H1 (cell line): ENCODE results near the gene NTN5. TPM values are rescaled to one million over a fixed set of nuclear protein-coding genes. Genes with fewer than 3 reads are reported as not detected.
A peak's percentile ranks its signal among the peaks of the same experiment; 100 is the strongest.

Experiments used
- CTCF ChIA-PET: fragments of 300-600 bp; sonication (Branson Sonifier 250); formaldehyde crosslinking; loops from one replicate; lab custom pipeline; 2021; ENCODE audit not compliant: partially characterized antibody; lab: Charles Lee
- POLR2A ChIA-PET: fragments of 300-600 bp; sonication (Branson Sonifier 250); formaldehyde crosslinking; loops from one replicate; lab custom pipeline; 2021; ENCODE audit warnings: inconsistent platforms; ENCODE audit not compliant: partially characterized antibody; lab: Charles Lee
- DNase-seq, 2 experiments: peaks; one replicate each; pipeline versions ENCODE4 v3.0.0 to v3.0.0-alpha.2; 2010 to 2022; ENCODE audit warnings: low spot score in 2 of 2, low read depth in 1 of 2, mixed read lengths in 1 of 2
- FAIRE-seq: peaks from 2 replicates; lab custom pipeline; 2011; peaks lifted over from hg19 to GRCh38; lab: Jason Lieb, UNC
- H2AFZ ChIP-seq: 2 replicates; pipeline ENCODE4 v1.8.1; 2012; ENCODE audit warnings: low read length, inconsistent platforms
- H2AK5ac ChIP-seq: 2 replicates; pipeline ENCODE4 v1.6.1; 2013; ENCODE audit warnings: low read depth, low read length
- H2BK120ac ChIP-seq: replicated peaks from 2 replicates; pipeline ENCODE3; 2013; ENCODE audit warnings: low read depth, low read length, inconsistent platforms
- H2BK12ac ChIP-seq: 2 replicates; pipeline ENCODE4 v1.6.1; 2013; ENCODE audit warnings: low read depth, low read length
- H2BK15ac ChIP-seq: 2 replicates; pipeline ENCODE4 v1.6.1; 2013; ENCODE audit warnings: low read length
- H2BK20ac ChIP-seq: 2 replicates; pipeline ENCODE4 v1.6.1; 2013; ENCODE audit warnings: low read length
- H2BK5ac ChIP-seq: 2 replicates; pipeline ENCODE4 v1.6.1; 2013; ENCODE audit warnings: low read depth, low read length
- H3K14ac ChIP-seq: 2 replicates; pipeline ENCODE4 v1.6.1; 2013; ENCODE audit warnings: inconsistent platforms; ENCODE audit not compliant: insufficient read length
- H3K18ac ChIP-seq: 2 replicates; pipeline ENCODE4 v1.6.1; 2013; ENCODE audit warnings: low read length; ENCODE audit errors: extremely low read depth
- H3K23ac ChIP-seq: 2 replicates; pipeline ENCODE4 v1.6.1; 2013; ENCODE audit warnings: inconsistent platforms; ENCODE audit not compliant: insufficient read length
- H3K23me2 ChIP-seq: 2 replicates; pipeline ENCODE4 v1.6.1; 2013; ENCODE audit warnings: low read depth, low read length
- H3K27ac ChIP-seq: 2 replicates; pipeline ENCODE4 v1.6.1; 2011; ENCODE audit warnings: low read depth, low read length, inconsistent platforms
- H3K27me3 ChIP-seq, 4 experiments: replicated peaks in 1 of 4; 1 replicate in 1 of 4; 2 replicates in 3 of 4; pipeline versions ENCODE4 v1.6.1 to v1.8.1; 2011 to 2013; ENCODE audit warnings: low read length in 3 of 4, mild to moderate bottlenecking in 3 of 4, inconsistent platforms in 2 of 4, mixed read lengths in 2 of 4, moderate library complexity in 1 of 4; ENCODE audit not compliant: control insufficient read depth in 3 of 4, insufficient read depth in 3 of 4; ENCODE audit errors: extremely low read depth in 1 of 4
- H3K36me3 ChIP-seq, 4 experiments: 2 replicates each; pipeline versions ENCODE4 v1.6.1 to v1.8.1; 2011 to 2013; ENCODE audit warnings: mild to moderate bottlenecking in 4 of 4, low read length in 3 of 4, moderate library complexity in 2 of 4, control low read depth in 1 of 4, inconsistent platforms in 1 of 4; ENCODE audit not compliant: insufficient read depth in 4 of 4, control insufficient read depth in 2 of 4
- H3K4ac ChIP-seq: replicated peaks from 2 replicates; pipeline ENCODE3; 2013; ENCODE audit warnings: low read length, low read depth, mixed read lengths, inconsistent platforms; ENCODE audit not compliant: insufficient read length
- H3K4me1 ChIP-seq, 4 experiments: replicated peaks in 1 of 4; 1 replicate in 1 of 4; 2 replicates in 3 of 4; pipeline versions ENCODE4 v1.6.1 to v1.8.1; 2011 to 2013; ENCODE audit warnings: low read length in 3 of 4, inconsistent platforms in 2 of 4, mixed read lengths in 1 of 4; ENCODE audit not compliant: insufficient read depth in 4 of 4, control insufficient read depth in 3 of 4
- H3K4me2 ChIP-seq, 2 experiments: 2 replicates each; pipeline versions ENCODE4 v1.6.1 to v1.8.1; 2011 to 2013; ENCODE audit warnings: low read depth in 2 of 2, low read length in 2 of 2, control low read depth in 1 of 2, inconsistent platforms in 1 of 2, mild to moderate bottlenecking in 1 of 2; ENCODE audit not compliant: insufficient read depth in 1 of 2
- H3K4me3 ChIP-seq, 4 experiments: fragments of 200-600, 300-600 bp in 1 of 4; sonication (generic), shearing (Covaris generic), sonication (Bioruptor Twin) in 1 of 4; 2 replicates each; pipeline versions ENCODE4 v1.5.1 to v1.8.1; 2011 to 2016; ENCODE audit warnings: low read length in 4 of 4, low read depth in 3 of 4, control low read depth in 2 of 4, inconsistent platforms in 2 of 4, mild to moderate bottlenecking in 2 of 4, mixed read lengths in 1 of 4, moderate library complexity in 1 of 4; ENCODE audit not compliant: insufficient read depth in 2 of 4; ENCODE audit errors: extremely low read depth in 1 of 4
- H3K56ac ChIP-seq: replicated peaks from 2 replicates; pipeline ENCODE3; 2013; ENCODE audit warnings: low read depth, mild to moderate bottlenecking, mixed read lengths, low read length, inconsistent platforms; ENCODE audit not compliant: insufficient read length
- H3K79me1 ChIP-seq: 2 replicates; pipeline ENCODE4 v1.6.1; 2013; ENCODE audit warnings: low read depth, low read length, control low read depth
- H3K79me2 ChIP-seq, 2 experiments: 2 replicates each; pipeline versions ENCODE4 v1.6.1 to v1.8.1; 2012 to 2013; ENCODE audit warnings: low read length in 2 of 2, mild to moderate bottlenecking in 2 of 2, inconsistent platforms in 1 of 2; ENCODE audit not compliant: insufficient read depth in 2 of 2, control insufficient read depth in 1 of 2
- H3K9ac ChIP-seq, 4 experiments: replicated peaks in 1 of 4; 1 replicate in 1 of 4; 2 replicates in 3 of 4; pipeline versions ENCODE4 v1.6.1 to v1.8.1; 2011 to 2013; ENCODE audit warnings: low read depth in 3 of 4, low read length in 3 of 4, control low read depth in 2 of 4, mild to moderate bottlenecking in 2 of 4, moderate library complexity in 2 of 4, inconsistent platforms in 1 of 4; ENCODE audit errors: extremely low read depth in 1 of 4
- H3K9me3 ChIP-seq, 2 experiments: 2 replicates each; pipeline versions ENCODE4 v1.6.1 to v1.8.1; 2012 to 2013; ENCODE audit warnings: mild to moderate bottlenecking in 2 of 2, moderate library complexity in 2 of 2, control low read depth in 1 of 2, inconsistent platforms in 1 of 2, low read depth in 1 of 2, low read length in 1 of 2, mixed read lengths in 1 of 2; ENCODE audit not compliant: insufficient read depth in 2 of 2
- H4K20me1 ChIP-seq, 2 experiments: replicated peaks in 1 of 2; 2 replicates each; pipeline versions ENCODE3 to v1.8.1; 2011 to 2013; ENCODE audit warnings: inconsistent platforms in 2 of 2, low read length in 2 of 2, mild to moderate bottlenecking in 1 of 2; ENCODE audit not compliant: insufficient read depth in 2 of 2, control insufficient read depth in 1 of 2
- H4K5ac ChIP-seq: 2 replicates; pipeline ENCODE4 v1.6.1; 2013; ENCODE audit warnings: low read length, low read depth, mixed read lengths, inconsistent platforms; ENCODE audit not compliant: insufficient read length
- H4K8ac ChIP-seq: 2 replicates; pipeline ENCODE4 v1.8.0; 2013; ENCODE audit warnings: mild to moderate bottlenecking, moderate library complexity, low read length, inconsistent platforms; ENCODE audit not compliant: insufficient read depth; ENCODE audit errors: extremely low read depth
- H4K91ac ChIP-seq: replicated peaks from 2 replicates; pipeline ENCODE3; 2013; ENCODE audit warnings: low read length, mixed read lengths, inconsistent platforms; ENCODE audit not compliant: insufficient read length
- ASH2L ChIP-seq: fragments of 200-600, 300-600 bp; sonication (generic); IDR thresholded peaks from one replicate; pipeline ENCODE4 v1.7.1; 2017; ENCODE audit warnings: low read length
- BCL11A ChIP-seq, 2 experiments: IDR thresholded peaks; one replicate each; pipeline ENCODE4 v1.6.1; 2011; ENCODE audit warnings: low read depth in 2 of 2, low read length in 2 of 2, mild to moderate bottlenecking in 2 of 2
- NANOG ChIP-seq: IDR thresholded peaks from 2 replicates; pipeline ENCODE4 v1.6.1; 2011; ENCODE audit warnings: low read length, low read depth, mild to moderate bottlenecking, inconsistent platforms; ENCODE audit not compliant: insufficient read depth, poor library complexity, severe bottlenecking
- POLR2A ChIP-seq, 2 experiments: IDR thresholded peaks; 1 replicate in 1 of 2; 2 replicates in 1 of 2; pipeline ENCODE4 v1.6.1; 2011; ENCODE audit warnings: low read depth in 2 of 2, low read length in 2 of 2, mild to moderate bottlenecking in 2 of 2; ENCODE audit errors: control extremely low read depth in 1 of 2
- SP4 ChIP-seq: IDR thresholded peaks from 2 replicates; pipeline ENCODE4 v1.6.1; 2012; ENCODE audit warnings: low read length, inconsistent platforms
- SRF ChIP-seq: IDR thresholded peaks from 2 replicates; pipeline ENCODE4 v1.6.1; 2011; ENCODE audit warnings: mild to moderate bottlenecking, low read depth, low read length, moderate library complexity
- WGBS, 2 experiments: shearing (Covaris generic) in 1 of 2; methylation state at CpG; one replicate each; pipeline versions ENCODE4 v1.1.6 to v1.1.7; 2013 to 2015; ENCODE audit warnings: low lambda C conversion rate in 2 of 2, mixed read lengths in 2 of 2, inconsistent platforms in 1 of 2, low coverage in 1 of 2, missing lambda C conversion rate in 1 of 2; ENCODE audit not compliant: insufficient replicate concordance in 2 of 2, insufficient coverage in 1 of 2, insufficient read length in 1 of 2; ENCODE audit errors: extremely low coverage in 1 of 2, missing lambda C conversion rate in 1 of 2; 5-methylcytosine and 5-hydroxymethylcytosine counted together
- polyA plus RNA-seq, 7 experiments: library from polyadenylated mRNA; depleted of rRNA in 3 of 7; stranded (reverse) in 5 of 7; unstranded in 2 of 7; fragments of >200 nt in 5 of 7; fragments of 200-250 nt in 2 of 7; gene quantifications; 1 replicate in 5 of 7; 2 replicates in 1 of 7; 4 replicates in 1 of 7; pipeline versions ENCODE4 v1.2.1 to v1.2.3, GENCODE V29; 2011 to 2013; ENCODE audit warnings: missing spikeins in 2 of 7, mixed read lengths in 2 of 7
- total RNA-seq: library from RNA; stranded (reverse); fragmentation: NEBNext Ultra II Directional; extraction: Animal tissue kit (Norgen Biotek cat#: 25700); gene quantifications from 2 replicates; pipeline ENCODE4 v1.2.1, GENCODE V29; 2021

The NTN5 gene
- total and polyA plus RNA-seq, 2 of the 8 experiments (the other 6 are each of a cell fraction or from before 2014, with no cell fraction given), result 0.47 to 0.85 TPM

DNA sequence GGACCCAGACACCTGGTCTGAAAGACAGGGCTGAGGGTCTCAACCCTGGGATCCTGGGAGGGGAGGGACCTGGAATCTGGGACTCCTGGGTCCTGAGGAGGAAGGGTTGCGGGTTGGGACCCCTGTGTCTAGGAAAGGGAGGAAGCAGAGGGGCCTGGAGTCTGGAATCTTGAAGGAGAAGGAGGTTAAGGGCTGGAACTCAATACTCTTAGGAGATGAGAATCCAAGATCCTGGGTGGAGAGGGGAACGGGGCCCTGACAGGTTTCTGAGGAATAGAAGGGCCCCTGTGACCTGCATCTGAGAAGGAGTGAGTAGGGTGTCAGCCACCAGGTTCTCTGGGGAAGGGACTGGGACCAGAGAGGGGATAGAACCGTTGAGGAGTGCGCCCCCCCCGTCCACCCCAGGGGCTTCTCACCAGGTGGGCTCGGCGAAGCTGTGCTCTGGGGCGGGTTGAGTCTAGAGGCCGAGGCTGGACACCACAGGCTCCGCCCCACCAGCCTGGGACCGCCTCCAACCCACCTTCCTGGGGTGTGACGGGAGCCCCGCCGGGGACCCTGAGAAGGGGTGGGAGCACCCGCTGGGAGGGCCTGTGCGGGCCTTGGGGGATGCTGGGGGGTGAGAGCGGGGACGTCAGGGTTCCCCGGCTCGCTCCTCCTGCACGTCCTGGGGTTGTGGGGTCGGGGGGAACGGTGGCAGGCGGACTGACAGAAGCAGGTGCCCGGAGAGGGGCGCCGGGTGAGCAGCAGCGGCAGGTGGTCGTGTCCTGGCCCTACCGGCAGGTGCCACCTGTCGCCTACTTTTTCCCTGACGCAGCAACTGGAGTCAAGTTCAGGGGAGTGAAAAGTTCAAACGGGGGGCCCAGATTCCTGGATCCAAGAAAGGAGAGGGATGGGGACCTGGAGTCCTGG lies 46.7 kb upstream of the NTN5 start, which contains the start of gene MAMSTR:
MAMSTR (minus strand) TSS at position 463 of the 909 bp plus-strand sequence. CDS start 694 bp downstream, outside the sequence.
- Histone ChIP-seq H3K4me1 (peaks cover 0 to 28% (median 12%) of the 10 kb centered on the region in 4 experiments; a peak in 6 of 7 replicates), H3K4me3 (peak within 1 kb of the TSS; percentile 59 to 96 (median 84); a peak in 5 of 8 replicates), H2AFZ (no peak within 1 kb of the TSS), H2BK120ac (no peak within 1 kb of the TSS), H3K23me2 (peaks cover 11% of the 10 kb centered on the region; the same call in 1 of the 2 replicates), H4K91ac (peak within 1 kb of the TSS; percentile 91), H2BK20ac (no peak within 1 kb of the TSS), H3K14ac (no peak within 1 kb of the TSS), H3K18ac (no peak within 1 kb of the TSS; the same call in 1 of the 2 replicates), H3K23ac (no peak within 1 kb of the TSS), H3K79me2 (no peaks in the 10 kb centered on the region), H3K36me3 (no peaks in the 10 kb centered on the region), H4K20me1 (no peaks in the 10 kb centered on the region), H3K27me3 (no peaks in the 10 kb centered on the region), H4K8ac (peak within 1 kb of the TSS; percentile 77), H3K4ac (peak within 1 kb of the TSS; percentile 83), H2BK12ac (peak within 1 kb of the TSS; percentile 60; the same call in 1 of the 2 replicates), H3K4me2 (peak within 1 kb of the TSS; percentile 32 to 68), H4K5ac (peak within 1 kb of the TSS; percentile 17), H3K9ac (no peak within 1 kb of the TSS), H3K56ac (peak within 1 kb of the TSS; percentile 44), H2BK15ac (peak within 1 kb of the TSS; percentile 92), H3K27ac (no peak within 1 kb of the TSS), H3K79me1 (no peaks in the 10 kb centered on the region), H2AK5ac (peak within 1 kb of the TSS; percentile 65; the same call in 1 of the 2 replicates), H2BK5ac (peak within 1 kb of the TSS; percentile 66), H3K9me3 (no peaks in the 10 kb centered on the region)
- WGBS, 2 experiments, result 85% methylated on average over 14 of the region's 33 CpGs; no CpG with 5 or more reads in 1 of the 2 experiments
- DNase-seq (peak in 1 of 2 experiments; percentile 57), FAIRE-seq (no peak)
- ChIA-PET POLR2A (interaction anchor here (0.6 to 1.8 kb wide), 7 partner anchors 9 to 74 kb away, joined by 3 to 9 read pairs (median 5); partner anchors contain the start of gene FUT2), CTCF (interaction anchor here (0.7 to 1.2 kb wide), 5 partner anchors 7 to 528 kb away, joined by 3 to 4 read pairs (median 3); no protein-coding TSS in a partner anchor)
- no peak for TF ChIP-seq SP4
- TF ChIP-seq SRF, result no peak
- no peak for TF ChIP-seq ASH2L
- no peak for TF ChIP-seq BCL11A (IDR thresholded peaks at IDR 0.05; ENCODE audit: low read depth in 2 of 2, low read length in 2 of 2)
- no peak for TF ChIP-seq POLR2A (IDR thresholded peaks at IDR 0.05; ENCODE audit: control extremely low read depth in 1 of 2, low read depth in 2 of 2, low read length in 2 of 2)
- TF ChIP-seq NANOG, result no peak
